HG03159 (cell line): ENCODE results near the gene LCE1B.

Experiments
- ATAC-seq: cut with Tn5 transposase; IDR thresholded peaks from one replicate; pipeline ENCODE4 v1.9.1; 2021; ENCODE audit warnings: mild to moderate bottlenecking, moderate library complexity; ENCODE audit not compliant: unreplicated experiment

Gene LCE1B

GRCh38 chr1:152860129-152860528, 48.4 kb downstream of the LCE1B start:
- no peak for ATAC-seq

- ATAC-seq: no peak
Measured at GRCh38 chr1:152861374-152861773, 49.6 kb downstream of the LCE1B start.
